ENCODE data around the gene ZNF546.

- TF ChIP-seq, protein P1, sequence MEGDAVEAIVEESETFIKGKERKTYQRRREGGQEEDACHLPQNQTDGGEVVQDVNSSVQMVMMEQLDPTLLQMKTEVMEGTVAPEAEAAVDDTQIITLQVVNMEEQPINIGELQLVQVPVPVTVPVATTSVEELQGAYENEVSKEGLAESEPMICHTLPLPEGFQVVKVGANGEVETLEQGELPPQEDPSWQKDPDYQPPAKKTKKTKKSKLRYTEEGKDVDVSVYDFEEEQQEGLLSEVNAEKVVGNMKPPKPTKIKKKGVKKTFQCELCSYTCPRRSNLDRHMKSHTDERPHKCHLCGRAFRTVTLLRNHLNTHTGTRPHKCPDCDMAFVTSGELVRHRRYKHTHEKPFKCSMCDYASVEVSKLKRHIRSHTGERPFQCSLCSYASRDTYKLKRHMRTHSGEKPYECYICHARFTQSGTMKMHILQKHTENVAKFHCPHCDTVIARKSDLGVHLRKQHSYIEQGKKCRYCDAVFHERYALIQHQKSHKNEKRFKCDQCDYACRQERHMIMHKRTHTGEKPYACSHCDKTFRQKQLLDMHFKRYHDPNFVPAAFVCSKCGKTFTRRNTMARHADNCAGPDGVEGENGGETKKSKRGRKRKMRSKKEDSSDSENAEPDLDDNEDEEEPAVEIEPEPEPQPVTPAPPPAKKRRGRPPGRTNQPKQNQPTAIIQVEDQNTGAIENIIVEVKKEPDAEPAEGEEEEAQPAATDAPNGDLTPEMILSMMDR (IDR thresholded peaks at IDR 0.05), result no peak
- TF ChIP-seq POLR2A (IDR thresholded peaks at IDR 0.05), result no peak
These were observed 30.2 kb upstream of the ZNF546 start for GRCh38 chr19:39966617-39967016.

All from thyroid gland (tissue), 4 donors.